Neuronal stem cell (in vitro differentiated cells): ENCODE measurements around the gene RBMS3.

ENCODE experiments used
- DNase-seq: peaks from one replicate; pipeline ENCODE4 v3.0.0-alpha.2; 2013; ENCODE audit warnings: low spot score
- H2AFZ ChIP-seq: one replicate; pipeline ENCODE4 v1.6.1; 2013; ENCODE audit warnings: mild to moderate bottlenecking, low read length, inconsistent platforms
- H2AK5ac ChIP-seq: 2 replicates; pipeline ENCODE4 v1.6.1; 2013; ENCODE audit warnings: low read depth, mild to moderate bottlenecking, inconsistent platforms, low read length, moderate library complexity, mixed read lengths
- H2BK120ac ChIP-seq: 2 replicates; pipeline ENCODE4 v1.6.1; 2013; ENCODE audit warnings: low read depth, mild to moderate bottlenecking, inconsistent platforms, low read length, moderate library complexity, mixed read lengths
- H2BK12ac ChIP-seq: one replicate; pipeline ENCODE4 v1.6.1; 2013; ENCODE audit warnings: low read length, inconsistent platforms
- H2BK15ac ChIP-seq: 2 replicates; pipeline ENCODE4 v1.6.1; 2013; ENCODE audit warnings: mild to moderate bottlenecking, low read length, inconsistent platforms, mixed read lengths
- H2BK5ac ChIP-seq: one replicate; pipeline ENCODE4 v1.6.1; 2013; ENCODE audit warnings: inconsistent platforms, mild to moderate bottlenecking, low read length, moderate library complexity
- H3K14ac ChIP-seq: one replicate; pipeline ENCODE4 v1.6.1; 2013; ENCODE audit warnings: low read length, inconsistent platforms
- H3K18ac ChIP-seq: 2 replicates; pipeline ENCODE4 v1.6.1; 2013; ENCODE audit warnings: low read length, inconsistent platforms
- H3K23ac ChIP-seq: 2 replicates; pipeline ENCODE4 v1.6.1; 2013; ENCODE audit warnings: low read depth, mild to moderate bottlenecking, mixed read lengths, low read length, inconsistent platforms; ENCODE audit not compliant: poor library complexity
- H3K27ac ChIP-seq: replicated peaks from 3 replicates; pipeline ENCODE4 v1.5.1; 2013; ENCODE audit warnings: low read length, inconsistent platforms
- H3K27me3 ChIP-seq, 3 experiments: 2 replicates each; pipeline ENCODE4 v1.6.1; 2013; ENCODE audit warnings: low read length in 3 of 3, mild to moderate bottlenecking in 2 of 3, inconsistent platforms in 1 of 3, low read depth in 1 of 3, mixed read lengths in 1 of 3, moderate library complexity in 1 of 3; ENCODE audit not compliant: control insufficient read depth in 3 of 3, insufficient read depth in 3 of 3
- H3K36me3 ChIP-seq, 2 donors: replicated peaks in 1 of 2; 2 replicates each; pipeline ENCODE4 v1.6.1; 2013; ENCODE audit warnings: low read length in 2 of 2; ENCODE audit not compliant: control insufficient read depth in 2 of 2, insufficient read depth in 2 of 2
- H3K4ac ChIP-seq: 2 replicates; pipeline ENCODE4 v1.6.1; 2013; ENCODE audit warnings: inconsistent platforms, mild to moderate bottlenecking, low read length, moderate library complexity
- H3K4me1 ChIP-seq, 2 donors: 1 replicate in 1 of 2; 2 replicates in 1 of 2; pipeline ENCODE4 v1.6.1; 2013; ENCODE audit warnings: low read length in 2 of 2, low read depth in 1 of 2; ENCODE audit not compliant: control insufficient read depth in 2 of 2, insufficient read depth in 1 of 2
- H3K4me2 ChIP-seq: one replicate; pipeline ENCODE4 v1.6.1; 2013; ENCODE audit warnings: mild to moderate bottlenecking, low read length, inconsistent platforms; ENCODE audit not compliant: insufficient read depth, poor library complexity, severe bottlenecking
- H3K4me3 ChIP-seq, 2 donors: 2 replicates each; pipeline ENCODE4 v1.5.1; 2013; ENCODE audit warnings: low read length in 2 of 2, mild to moderate bottlenecking in 2 of 2, inconsistent platforms in 1 of 2, moderate library complexity in 1 of 2
- H3K79me1 ChIP-seq: one replicate; pipeline ENCODE4 v1.6.1; 2013; ENCODE audit warnings: low read depth, mild to moderate bottlenecking, inconsistent platforms, low read length, moderate library complexity
- H3K9ac ChIP-seq: one replicate; pipeline ENCODE4 v1.6.1; 2013; ENCODE audit warnings: mild to moderate bottlenecking, low read depth, low read length, inconsistent platforms; ENCODE audit not compliant: poor library complexity
- H3K9me3 ChIP-seq, 2 donors: replicated peaks in 1 of 2; 2 replicates each; pipeline versions ENCODE3 to v1.6.1; 2013; ENCODE audit warnings: low read length in 2 of 2, mild to moderate bottlenecking in 2 of 2, inconsistent platforms in 1 of 2, low read depth in 1 of 2, mixed read lengths in 1 of 2, moderate library complexity in 1 of 2; ENCODE audit not compliant: control insufficient read depth in 2 of 2, insufficient read depth in 1 of 2
- H4K8ac ChIP-seq: one replicate; pipeline ENCODE4 v1.6.1; 2013; ENCODE audit warnings: low read depth, mild to moderate bottlenecking, inconsistent platforms, low read length, moderate library complexity
- H4K91ac ChIP-seq: one replicate; pipeline ENCODE4 v1.6.1; 2013; ENCODE audit warnings: low read length, low read depth, mild to moderate bottlenecking, inconsistent platforms; ENCODE audit not compliant: poor library complexity
- WGBS, 2 donors: extraction: QIAGEN DNeasy Blood & Tissue Kit; methylation state at CpG; one replicate each; pipeline ENCODE4 v1.1.7; 2013; ENCODE audit warnings: missing lambda C conversion rate in 2 of 2, mixed read lengths in 1 of 2; ENCODE audit not compliant: insufficient read length in 2 of 2, insufficient replicate concordance in 1 of 2; ENCODE audit errors: extremely low coverage in 2 of 2; 5-methylcytosine and 5-hydroxymethylcytosine counted together

The RBMS3 gene

DNA sequence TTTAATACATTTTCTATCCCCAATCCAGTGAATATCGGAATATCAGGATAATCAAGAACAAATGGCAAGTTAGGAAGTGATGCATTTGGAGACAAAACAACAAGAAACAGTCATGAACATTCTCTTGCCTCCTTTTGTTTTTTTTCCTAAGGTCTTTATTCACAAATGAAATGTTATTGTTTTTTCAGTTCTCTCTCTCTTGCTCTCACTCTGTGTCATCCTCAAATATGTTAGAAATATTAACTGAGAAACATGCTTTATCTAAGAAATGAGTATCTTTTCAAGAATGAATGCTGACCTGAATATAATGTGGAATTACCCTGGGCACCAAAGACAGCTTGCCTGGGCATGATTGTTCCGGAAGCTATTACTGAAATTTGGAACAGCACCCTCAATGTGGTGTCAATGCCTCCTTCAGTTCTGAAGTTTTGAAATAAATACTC, 51.3 kb downstream of the RBMS3 start:
- no peaks in the 10 kb centered on the region for H3K27me3 ChIP-seq
- H3K9ac ChIP-seq: no peak overlapping the region
- DNase-seq: no peak
- no peak overlapping the region for H4K8ac ChIP-seq
- no peak overlapping the region for H3K27ac ChIP-seq
- H2BK5ac ChIP-seq: no peak overlapping the region
- H3K4me1 ChIP-seq: peaks cover 0 to 4% of the 10 kb centered on the region in 2 donors
- H3K79me1 ChIP-seq: no peaks in the 10 kb centered on the region
- H3K18ac ChIP-seq: no peak overlapping the region
- H2AFZ ChIP-seq: no peak overlapping the region
- no peak overlapping the region for H3K4ac ChIP-seq
- no peak overlapping the region for H2BK15ac ChIP-seq
- H3K4me2 ChIP-seq: no peak overlapping the region
- H2AK5ac ChIP-seq: no peak overlapping the region
- no peak overlapping the region for H2BK120ac ChIP-seq
- no peak overlapping the region for H4K91ac ChIP-seq
- H3K36me3 ChIP-seq: no peaks in the 10 kb centered on the region
- H3K9me3 ChIP-seq: no peaks in the 10 kb centered on the region
- no CpG with 5 or more reads among the region's 2 CpGs for WGBS, 2 donors
- H3K14ac ChIP-seq: no peak overlapping the region
- no peak overlapping the region for H3K23ac ChIP-seq
- no peak overlapping the region for H3K4me3 ChIP-seq
- no peak overlapping the region for H2BK12ac ChIP-seq

GRCh38 chr3:29333576-29333975, 52.7 kb downstream of the RBMS3 start:
- H3K79me1 ChIP-seq: no peaks in the 10 kb centered on the region
- no peaks in the 10 kb centered on the region for H3K36me3 ChIP-seq
- no peak overlapping the region for H3K4ac ChIP-seq
- H2BK5ac ChIP-seq: no peak overlapping the region
- H3K4me3 ChIP-seq: no peak overlapping the region
- H2AFZ ChIP-seq: peak overlapping the region; percentile 22
- no peak for DNase-seq
- H4K8ac ChIP-seq: no peak overlapping the region
- no peak overlapping the region for H3K9ac ChIP-seq
- no peak overlapping the region for H3K23ac ChIP-seq
- H3K27me3 ChIP-seq: no peaks in the 10 kb centered on the region
- H2BK12ac ChIP-seq: no peak overlapping the region
- no peak overlapping the region for H3K18ac ChIP-seq
- H2BK15ac ChIP-seq: no peak overlapping the region
- H3K27ac ChIP-seq: no peak overlapping the region
- H2AK5ac ChIP-seq: no peak overlapping the region
- H3K4me1 ChIP-seq: peaks cover 0 to 4% of the 10 kb centered on the region in 2 donors
- H3K9me3 ChIP-seq: no peaks in the 10 kb centered on the region
- H3K4me2 ChIP-seq: no peak overlapping the region
- no peak overlapping the region for H2BK120ac ChIP-seq
- no peak overlapping the region for H3K14ac ChIP-seq
- no peak overlapping the region for H4K91ac ChIP-seq
- no CpG with 5 or more reads among the region's 3 CpGs for WGBS, 2 donors

- H3K14ac ChIP-seq: no peak overlapping the region
- no peaks in the 10 kb centered on the region for H3K79me1 ChIP-seq
- H3K4me1 ChIP-seq: peaks cover 0 to 4% of the 10 kb centered on the region in 2 donors
These were observed 53.8 kb downstream of the RBMS3 start for GRCh38 chr3:29334706-29335105.

DNA sequence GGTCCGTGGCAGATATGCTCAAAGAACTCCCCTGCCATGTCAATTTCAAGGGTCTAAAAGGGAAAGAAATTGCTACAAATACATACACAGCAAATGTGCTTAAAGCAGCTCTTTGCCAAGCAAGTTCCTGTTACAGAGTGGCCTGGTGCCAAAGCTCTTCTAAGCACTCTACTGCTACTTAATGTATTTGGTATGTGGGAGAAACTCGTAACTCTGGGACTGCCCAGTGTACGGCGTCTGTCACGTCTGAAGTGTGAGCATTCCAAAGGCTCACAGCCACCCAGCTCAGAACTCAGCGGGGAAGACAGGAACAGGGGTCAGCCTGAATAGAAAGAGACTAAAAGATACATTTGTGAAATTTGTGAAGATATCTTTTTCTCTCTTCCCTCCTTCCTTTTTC, 54.6 kb downstream of the RBMS3 start:
- no peak overlapping the region for H3K4me3 ChIP-seq
- H3K36me3 ChIP-seq: no peaks in the 10 kb centered on the region

More at GRCh38 chr3:29334706-29335105, 53.8 kb downstream of the RBMS3 start:
- Histone ChIP-seq H2BK15ac (no peak overlapping the region), H2BK120ac (no peak overlapping the region), H2AFZ (no peak overlapping the region), H4K91ac (no peak overlapping the region), H3K27ac (no peak overlapping the region), H4K8ac (no peak overlapping the region), H3K4me3 (no peak overlapping the region), H2AK5ac (no peak overlapping the region), H3K9me3 (no peaks in the 10 kb centered on the region), H3K4ac (no peak overlapping the region), H2BK12ac (no peak overlapping the region), H3K27me3 (no peaks in the 10 kb centered on the region), H3K4me2 (no peak overlapping the region), H3K36me3 (no peaks in the 10 kb centered on the region), H3K9ac (no peak overlapping the region), H3K18ac (no peak overlapping the region), H3K23ac (no peak overlapping the region), H2BK5ac (no peak overlapping the region)
- no peak for DNase-seq
- WGBS, 2 donors: no CpG with 5 or more reads among the region's 3 CpGs

More for the DNA sequence above, 54.6 kb downstream of the RBMS3 start:
- no peak overlapping the region for H2BK15ac ChIP-seq
- no peaks in the 10 kb centered on the region for H3K9me3 ChIP-seq
- H3K14ac ChIP-seq: no peak overlapping the region
- H2AK5ac ChIP-seq: no peak overlapping the region
- no peak overlapping the region for H4K8ac ChIP-seq
- H3K4me2 ChIP-seq: no peak overlapping the region
- no peak overlapping the region for H3K4ac ChIP-seq
- no peak overlapping the region for H3K27ac ChIP-seq
- no peak overlapping the region for H2BK120ac ChIP-seq
- H3K4me1 ChIP-seq: peaks cover 0 to 4% of the 10 kb centered on the region in 2 donors
- no peak overlapping the region for H2BK5ac ChIP-seq
- no peak overlapping the region for H2BK12ac ChIP-seq
- peak; percentile 6 for DNase-seq
- no peaks in the 10 kb centered on the region for H3K79me1 ChIP-seq
- no CpG with 5 or more reads among the region's 6 CpGs for WGBS, 2 donors
- no peaks in the 10 kb centered on the region for H3K27me3 ChIP-seq
- no peak overlapping the region for H3K9ac ChIP-seq
- no peak overlapping the region for H3K23ac ChIP-seq
- H2AFZ ChIP-seq: peak overlapping the region; percentile 76
- no peak overlapping the region for H4K91ac ChIP-seq
- no peak overlapping the region for H3K18ac ChIP-seq
